ENCODE results near the gene SLC23A1. TPM values are rescaled to one million over a fixed set of nuclear protein-coding genes. Genes with fewer than 3 reads are reported as not detected.

Gene SLC23A1
- 6.2 TPM for total RNA-seq

DNA sequence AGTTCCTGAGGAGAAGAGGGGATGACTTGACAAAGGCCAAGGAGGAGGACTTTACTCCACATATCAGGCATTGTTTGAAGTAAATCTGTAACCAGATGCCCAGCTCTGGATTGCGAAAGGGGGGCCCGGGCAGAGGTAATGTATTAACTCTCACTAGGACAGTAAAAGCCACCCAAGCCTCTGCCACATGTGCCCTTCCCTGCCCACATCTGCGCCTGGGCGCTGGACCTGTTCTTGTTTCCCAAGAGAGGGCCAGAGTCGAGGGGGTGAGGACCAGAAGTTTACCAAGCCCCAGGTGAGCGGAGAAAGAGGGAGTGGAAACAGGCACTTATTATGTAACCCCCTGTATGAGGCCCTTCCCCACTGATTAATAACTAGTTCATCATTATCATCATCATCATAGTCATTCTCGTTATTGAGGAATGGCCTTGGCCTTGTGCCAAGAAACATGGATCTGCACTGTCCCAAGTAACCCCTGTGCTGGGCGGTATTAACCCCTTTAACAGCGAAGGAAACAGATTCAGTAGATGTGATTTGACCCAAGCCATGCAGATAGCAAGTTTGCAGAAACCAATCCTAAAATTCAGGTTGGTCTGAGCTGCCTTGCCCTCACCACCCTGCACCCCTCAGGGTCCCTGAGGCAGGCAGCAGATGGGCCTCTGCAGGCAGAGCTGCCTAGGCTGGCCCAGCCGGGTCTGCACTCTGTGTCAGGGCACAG lies at the start of gene SLC23A1:
Gene SLC23A1, minus strand, starts transcription at position 23 of the 718 bp plus-strand sequence. CDS start 44 bp downstream, outside the sequence.

DNA sequence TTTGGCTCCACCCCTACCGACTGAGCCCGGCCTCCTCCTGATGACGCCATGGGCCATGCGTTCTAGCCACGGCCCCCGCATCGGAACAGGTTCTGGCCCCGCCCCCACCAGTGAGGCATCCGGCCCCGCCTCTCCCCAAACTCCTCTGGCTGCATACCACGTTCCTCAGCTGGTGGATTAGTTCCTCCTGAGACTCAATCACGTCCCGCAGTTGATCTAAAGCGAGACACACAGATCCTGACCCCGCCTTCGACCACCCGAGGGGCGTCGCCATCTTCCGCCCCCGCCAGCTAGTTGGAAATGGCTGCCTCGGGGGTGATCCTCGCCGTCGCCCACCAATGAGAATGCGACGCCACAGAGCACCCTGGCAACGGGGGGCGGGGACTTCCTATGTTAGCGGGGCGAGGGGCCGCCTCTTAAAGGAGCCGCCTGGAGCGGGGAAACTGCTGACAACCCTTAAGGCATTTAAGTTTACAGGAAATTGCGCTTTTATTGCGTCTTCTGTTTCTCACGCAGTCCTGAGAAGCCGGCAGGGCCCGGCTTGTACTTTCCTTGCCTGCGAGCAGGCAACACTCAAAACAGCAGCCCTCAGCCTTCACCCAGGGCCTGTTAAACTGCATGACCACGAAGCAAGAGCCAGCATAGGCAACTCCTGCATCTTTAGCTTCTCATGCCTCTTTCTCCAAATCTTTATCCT lies 20.8 kb upstream of the SLC23A1 start, which contains the start of gene SPATA24:
Gene SPATA24, minus strand, starts transcription at position 303 of the 697 bp plus-strand sequence. Its CDS starts 29 bp downstream, at position 274.

GRCh38 chr5:139394654-139395566 lies 11.8 kb upstream of the SLC23A1 start, which contains the start of gene PROB1:
PROB1 (minus strand) TSS chr5:139395104; CDS start chr5:139395081, 23 bp downstream.

GRCh38 chr5:139389701-139390638 lies 6.9 kb upstream of the SLC23A1 start, which contains the start of gene MZB1:
MZB1 (minus strand) TSS chr5:139389913; CDS start chr5:139389856, 57 bp downstream.

GRCh38 chr5:139341689-139342422 lies 41.2 kb downstream of the SLC23A1 start, which contains the start of gene PAIP2:
PAIP2 (plus strand) TSS chr5:139341854; CDS start chr5:139363785, 21,931 bp downstream.

Other genes with a start within 250 kb of the SLC23A1 start
- 36.1 TPM for gene SIL1, start 184.9 kb downstream of the SLC23A1 start, total RNA-seq
- 334 TPM for gene MATR3, start 89.6 kb downstream of the SLC23A1 start, total RNA-seq
- 68.5 TPM for gene PAIP2, start 41.4 kb downstream of the SLC23A1 start, total RNA-seq
- gene MZB1, start 6.6 kb upstream of the SLC23A1 start, total RNA-seq = 0.93 TPM
- gene PROB1, start 11.8 kb upstream of the SLC23A1 start, total RNA-seq = 11.2 TPM
- 5.5 TPM for gene SPATA24, start 20.8 kb upstream of the SLC23A1 start, total RNA-seq
- gene DNAJC18, start 56.2 kb upstream of the SLC23A1 start, total RNA-seq = 11.2 TPM
- 24.9 TPM for gene ECSCR, start 79.4 kb upstream of the SLC23A1 start, total RNA-seq
- gene SMIM33, start 87.7 kb upstream of the SLC23A1 start, total RNA-seq = not detected
- gene STING1, start 99.5 kb upstream of the SLC23A1 start, total RNA-seq = 48.5 TPM
- gene UBE2D2, start 178.0 kb upstream of the SLC23A1 start, total RNA-seq = 70.9 TPM